Kidney (tissue), 22 donors: ENCODE results near the gene CENATAC. TPM values are rescaled to one million over a fixed set of nuclear protein-coding genes. Genes with fewer than 3 reads are reported as not detected.
"Not testable (repeated sequence)": the region's sequence is repeated elsewhere in the genome, so short reads cannot be mapped to it uniquely, and the experiment has no call there.

Source experiments
- DNase-seq, 5 donors: peaks; one replicate each; pipeline ENCODE4 v3.0.0-alpha.2; 2013 to 2020
- FAIRE-seq: peaks from 2 replicates; lab custom pipeline; 2012; peaks lifted over from hg19 to GRCh38; lab: Jason Lieb, UNC
- H3K27ac ChIP-seq, 2 donors: one replicate each; pipeline ENCODE4 v1.7.0; 2013; ENCODE audit warnings: low read depth in 2 of 2, low read length in 2 of 2, inconsistent platforms in 1 of 2
- H3K27me3 ChIP-seq: one replicate; pipeline ENCODE4 v1.7.1; 2013; ENCODE audit warnings: low read length, inconsistent platforms; ENCODE audit not compliant: control insufficient read depth, insufficient read depth
- H3K36me3 ChIP-seq, 3 donors: one replicate each; pipeline versions ENCODE4 v1.7.0 to v1.7.1; 2013; ENCODE audit warnings: low read length in 3 of 3, control low read depth in 1 of 3, inconsistent platforms in 1 of 3; ENCODE audit not compliant: insufficient read depth in 3 of 3, control insufficient read depth in 2 of 3
- H3K4me1 ChIP-seq, 3 donors: one replicate each; pipeline versions ENCODE4 v1.7.0 to v1.7.1; 2013; ENCODE audit warnings: low read length in 3 of 3, inconsistent platforms in 1 of 3, low read depth in 1 of 3; ENCODE audit not compliant: control insufficient read depth in 2 of 3, insufficient read depth in 2 of 3
- H3K4me3 ChIP-seq, 3 donors: one replicate each; pipeline versions ENCODE4 v1.7.0 to v1.8.1; 2013; ENCODE audit warnings: low read length in 3 of 3, control low read depth in 1 of 3, inconsistent platforms in 1 of 3
- H3K9ac ChIP-seq, 3 donors: one replicate each; pipeline versions ENCODE4 v1.7.0 to v1.7.1; 2013; ENCODE audit warnings: low read length in 3 of 3, control low read depth in 1 of 3, inconsistent platforms in 1 of 3
- H3K9me3 ChIP-seq, 3 donors: one replicate each; pipeline versions ENCODE4 v1.7.0 to v1.7.1; 2013; ENCODE audit warnings: low read length in 3 of 3, control low read depth in 1 of 3, inconsistent platforms in 1 of 3; ENCODE audit not compliant: control insufficient read depth in 2 of 3, insufficient read depth in 1 of 3
- intact Hi-C: fragments of 100-400 bp; cut with DNase I; formaldehyde crosslinking; loops from one replicate; pipeline ENCODE4 v1.11.1; 2022
- long read RNA-seq, 10 donors: library from polyadenylated mRNA in 1 of 10; unstranded in 1 of 10; transcript quantifications; one replicate each; pipeline ENCODE4 v2.0.0 and lab custom pipeline, GENCODE V29; 2021 to 2026
- polyA plus RNA-seq: library from polyadenylated mRNA; stranded (reverse); fragments of 350-450 nt; fragmentation: Illumina TruSeq; extraction: RNeasy Lipid Tissue Mini Kit (QIAGEN cat#74804); gene quantifications from one replicate; pipeline ENCODE4 v1.2.3, GENCODE V29; 2014; ENCODE audit warnings: low read depth, low replicate concordance; ENCODE audit not compliant: insufficient read depth
- total RNA-seq: library from RNA; stranded (reverse); fragmentation: NEBNext Ultra II Directional; extraction: Animal tissue kit (Norgen Biotek cat#: 25700); gene quantifications from one replicate; pipeline ENCODE4 v1.2.1, GENCODE V29; 2021
- TF ChIP-seq, protein P1 (sequence below): IDR thresholded peaks from 3 replicates; pipeline ENCODE4 v1.5.1; 2012; ENCODE audit warnings: mild to moderate bottlenecking, moderate library complexity, borderline replicate concordance; ENCODE audit not compliant: insufficient read depth; ENCODE audit errors: extremely low read depth
- donor health status: control.
- donor health status: control.
- donor health status: control.
- donor health status: control.
- donor health status: control.
- donor health status: DM: yes; HTN: yes; CAD: no.
- donor health status: Normal renal cell carcinoma (clear cell type).

The CENATAC gene, protein sequence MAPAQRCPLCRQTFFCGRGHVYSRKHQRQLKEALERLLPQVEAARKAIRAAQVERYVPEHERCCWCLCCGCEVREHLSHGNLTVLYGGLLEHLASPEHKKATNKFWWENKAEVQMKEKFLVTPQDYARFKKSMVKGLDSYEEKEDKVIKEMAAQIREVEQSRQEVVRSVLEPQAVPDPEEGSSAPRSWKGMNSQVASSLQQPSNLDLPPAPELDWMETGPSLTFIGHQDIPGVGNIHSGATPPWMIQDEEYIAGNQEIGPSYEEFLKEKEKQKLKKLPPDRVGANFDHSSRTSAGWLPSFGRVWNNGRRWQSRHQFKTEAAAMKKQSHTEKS
- total RNA-seq, result 45.0 TPM
- polyA plus RNA-seq, result 19.8 TPM
- long read RNA-seq, donor 1, partial matches to known transcripts, result 3,339 of 3,449 reads
- long read RNA-seq, donor 1, other reads (novel, unspliced or antisense), result 108 of 3,449 reads
- long read RNA-seq, donor 2, partial matches to known transcripts, result 7 of 8 reads
- long read RNA-seq, donor 2, other reads (novel, unspliced or antisense), result 0 of 8 reads
- long read RNA-seq, donor 3, partial matches to known transcripts, result 463 of 5,505 reads
- long read RNA-seq, donor 3, other reads (novel, unspliced or antisense), result 5,042 of 5,505 reads
- long read RNA-seq, donor 4, partial matches to known transcripts, result 3,033 of 3,165 reads
- long read RNA-seq, donor 4, other reads (novel, unspliced or antisense), result 131 of 3,165 reads
- long read RNA-seq, donor 5, result 0 reads
- long read RNA-seq, donor 6, partial matches to known transcripts, result 8,236 of 8,562 reads
- long read RNA-seq, donor 6, other reads (novel, unspliced or antisense), result 324 of 8,562 reads
- long read RNA-seq, donor 7, partial matches to known transcripts, result 9 of 19 reads
- long read RNA-seq, donor 7, other reads (novel, unspliced or antisense), result 8 of 19 reads
- long read RNA-seq, donor 8, partial matches to known transcripts, result 4,373 of 4,637 reads
- long read RNA-seq, donor 8, other reads (novel, unspliced or antisense), result 263 of 4,637 reads
- long read RNA-seq, donor 9, partial matches to known transcripts, result 2,531 of 2,598 reads
- long read RNA-seq, donor 9, other reads (novel, unspliced or antisense), result 66 of 2,598 reads
- long read RNA-seq, donor 10, partial matches to known transcripts, result 4,913 of 5,160 reads
- long read RNA-seq, donor 10, other reads (novel, unspliced or antisense), result 247 of 5,160 reads

GRCh38 chr11:118997627-118998387, at the start of gene CENATAC:
TSS of gene CENATAC (plus strand) at chr11:118998138. CDS start at chr11:118998198, 60 bp downstream.
- intact Hi-C loops, result no loop called here
- DNase-seq, result peak; percentile 94 to 98 (median 96)
- H3K36me3 ChIP-seq, result peaks cover 2 to 3% (median 3%) of the 10 kb centered on the region in 3 donors
- H3K27me3 ChIP-seq, result no peaks in the 10 kb centered on the region
- peak within 1 kb of the TSS in 1 of 2 donors; percentile 85 for H3K27ac ChIP-seq
- no peaks in the 10 kb centered on the region for H3K9me3 ChIP-seq
- peak within 1 kb of the TSS; percentile 68 to 99 (median 74) for H3K9ac ChIP-seq
- TF ChIP-seq, protein P1, sequence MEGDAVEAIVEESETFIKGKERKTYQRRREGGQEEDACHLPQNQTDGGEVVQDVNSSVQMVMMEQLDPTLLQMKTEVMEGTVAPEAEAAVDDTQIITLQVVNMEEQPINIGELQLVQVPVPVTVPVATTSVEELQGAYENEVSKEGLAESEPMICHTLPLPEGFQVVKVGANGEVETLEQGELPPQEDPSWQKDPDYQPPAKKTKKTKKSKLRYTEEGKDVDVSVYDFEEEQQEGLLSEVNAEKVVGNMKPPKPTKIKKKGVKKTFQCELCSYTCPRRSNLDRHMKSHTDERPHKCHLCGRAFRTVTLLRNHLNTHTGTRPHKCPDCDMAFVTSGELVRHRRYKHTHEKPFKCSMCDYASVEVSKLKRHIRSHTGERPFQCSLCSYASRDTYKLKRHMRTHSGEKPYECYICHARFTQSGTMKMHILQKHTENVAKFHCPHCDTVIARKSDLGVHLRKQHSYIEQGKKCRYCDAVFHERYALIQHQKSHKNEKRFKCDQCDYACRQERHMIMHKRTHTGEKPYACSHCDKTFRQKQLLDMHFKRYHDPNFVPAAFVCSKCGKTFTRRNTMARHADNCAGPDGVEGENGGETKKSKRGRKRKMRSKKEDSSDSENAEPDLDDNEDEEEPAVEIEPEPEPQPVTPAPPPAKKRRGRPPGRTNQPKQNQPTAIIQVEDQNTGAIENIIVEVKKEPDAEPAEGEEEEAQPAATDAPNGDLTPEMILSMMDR, result no peak
- H3K4me3 ChIP-seq, result peak within 1 kb of the TSS; percentile 87 to 99 (median 92)
- H3K4me1 ChIP-seq, result peaks cover 0 to 17% (median 0%) of the 10 kb centered on the region in 3 donors
- FAIRE-seq, result no peak

GRCh38 chr11:118953265-118953664, 44.7 kb upstream of the CENATAC start:
- H3K4me1 ChIP-seq, result no peaks in the 10 kb centered on the region
- intact Hi-C loops, result no loop called here
- FAIRE-seq (no peak), DNase-seq (peak in 4 of 5 donors; percentile 4 to 77 (median 30))
- TF ChIP-seq, protein P1, result no peak
- H3K36me3 ChIP-seq, result no peaks in the 10 kb centered on the region
- H3K27ac ChIP-seq, result no peak overlapping the region
- no peaks in the 10 kb centered on the region for H3K9me3 ChIP-seq
- no peak overlapping the region for H3K9ac ChIP-seq
- no peak overlapping the region for H3K4me3 ChIP-seq
- no peaks in the 10 kb centered on the region for H3K27me3 ChIP-seq

DNA sequence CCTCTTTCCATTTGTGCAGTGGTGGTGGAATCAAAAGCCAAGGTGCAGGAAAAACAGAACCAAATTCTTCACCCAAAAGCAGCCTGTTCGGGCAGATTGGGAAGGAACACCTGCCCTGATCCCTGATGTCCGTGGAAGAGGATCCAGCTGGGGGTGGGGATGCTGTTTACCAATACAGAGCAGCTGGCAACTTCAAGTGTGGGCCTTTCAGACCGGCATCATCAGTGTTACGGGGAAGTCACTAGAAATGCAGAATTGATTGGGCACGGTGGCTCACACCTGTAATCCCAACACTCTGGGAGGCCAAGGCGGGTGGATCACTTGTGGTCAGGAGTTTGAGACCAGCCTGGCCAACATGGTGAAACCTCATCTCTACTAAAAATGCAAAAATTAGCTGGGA, 44.0 kb upstream of the CENATAC start:
- H3K27me3 ChIP-seq, H3K9me3 ChIP-seq, H3K4me3 ChIP-seq, H3K4me1 ChIP-seq, H3K9ac ChIP-seq, H3K36me3 ChIP-seq, FAIRE-seq, H3K27ac ChIP-seq, intact Hi-C loops: not testable (repeated sequence)
- DNase-seq, result peak in 1 of 5 donors; percentile 4
